ENCODE data around the gene CD58. TPM values are rescaled to one million over a fixed set of nuclear protein-coding genes. Genes with fewer than 3 reads are reported as not detected.

CD58 gene
- total and polyA plus RNA-seq, 9 of the 15 experiments (the other 6 are each of a cell fraction or from before 2014, with no cell fraction given) = 18.1 to 113 (median 37.4) TPM

- no peak for TF ChIP-seq NR0B1 (IDR thresholded peaks at IDR 0.05; ENCODE audit: partially characterized antibody)
- TF ChIP-seq FOXM1 (IDR thresholded peaks at IDR 0.05; ENCODE audit: low read depth) = peak; percentile 14; the same call in 1 of the 2 replicates
- TF ChIP-seq FOXM1 (CRISPR knock-in tag; IDR thresholded peaks at IDR 0.05; ENCODE audit: low read depth) = no peak
- TF ChIP-seq ZNF512 (tag; IDR thresholded peaks at IDR 0.05) = no peak
- no peak for TF ChIP-seq SFPQ (IDR thresholded peaks at IDR 0.05; ENCODE audit: low read depth, low read length)
- no peak for TF ChIP-seq ARID4B (CRISPR knock-in tag; IDR thresholded peaks at IDR 0.05)
- no peak for TF ChIP-seq RNF219 (CRISPR knock-in tag; IDR thresholded peaks at IDR 0.05)
- no peak for TF ChIP-seq CBX8 (IDR thresholded peaks at IDR 0.05; ENCODE audit: borderline replicate concordance, extremely low read depth, low read depth, low read length, poor library complexity, severe bottlenecking)
- peak; percentile 73 for TF ChIP-seq CBFA2T2 (conservative IDR thresholded peaks at IDR 0.05)
- TF ChIP-seq CBFA2T3 (IDR thresholded peaks at IDR 0.05) = peak; percentile 91
- TF ChIP-seq LCOR (CRISPR knock-in tag; IDR thresholded peaks at IDR 0.05) = no peak
- TF ChIP-seq HDAC1 (IDR thresholded peaks at IDR 0.05) = no peak
- no peak for TF ChIP-seq XRCC3 (IDR thresholded peaks at IDR 0.05)
- TF ChIP-seq ZNF766 (CRISPR knock-in tag; conservative IDR thresholded peaks at IDR 0.05) = no peak
- TF ChIP-seq ZBTB2 (IDR thresholded peaks at IDR 0.05) = peak; percentile 51; the same call in 1 of the 2 replicates
Observed at GRCh38 chr1:116471241-116471640, 99.6 kb downstream of the CD58 start (continued).
